Left colon (tissue), 2 donors: ENCODE measurements around the gene ZNF429. TPM values are rescaled to one million over a fixed set of nuclear protein-coding genes. Genes with fewer than 3 reads are reported as not detected.
A peak's percentile ranks its signal among the peaks of the same experiment; 100 is the strongest.
"Not testable (repeated sequence)": the region's sequence is repeated elsewhere in the genome, so short reads cannot be mapped to it uniquely, and the experiment has no call there.

Source experiments
- ATAC-seq: fragments of 200-7000 bp; cut with Tn5 transposase; one replicate; pipeline ENCODE4 v1.9.1; 2020; ENCODE audit warnings: mild to moderate bottlenecking, moderate library complexity
- DNase-seq, 2 donors: peaks; one replicate each; pipeline ENCODE4 v3.0.0-alpha.2; 2020
- intact Hi-C, 2 donors: fragments of 100-400 bp; cut with DNase I in 1 of 2; cut with micrococcal nuclease in 1 of 2; formaldehyde crosslinking; loops; one replicate each; pipeline versions ENCODE4 v1.11.2 to v1.14.0; 2022; cut with DNase I, micrococcal nuclease
- long read RNA-seq: library from polyadenylated mRNA; unstranded; transcript quantifications from one replicate; pipeline ENCODE4 v2.0.0, GENCODE V29; 2021
- total RNA-seq, 2 donors: library from RNA; stranded (reverse); fragmentation: NEBNext Ultra II Directional; extraction: Animal tissue kit (Norgen Biotek cat#: 25700); gene quantifications; one replicate each; pipeline ENCODE4 v1.2.1, GENCODE V29; 2021
- donor health status: DM: no; HTN: no; CAD: no.
- donor health status: DM: yes; HTN: yes; CAD: no.

Gene ZNF429
- total RNA-seq: 10 to 100 TPM in 1 of 2 donors, 1 to 10 TPM in 1; 9.0 to 11.4 TPM
- long read RNA-seq, partial matches to known transcripts: 0 of 13 reads
- long read RNA-seq, other reads (novel, unspliced or antisense): 12 of 13 reads

- DNase-seq: peak; percentile 93 to 94
- peak; percentile 98 for ATAC-seq
- intact Hi-C loops: no loop called here
These were observed at the start of gene ZNF429 for GRCh38 chr19:21505459-21506451. Gene ZNF429, plus strand, starts transcription at chr19:21505602. Its CDS starts 170 bp downstream, at chr19:21505772.

GRCh38 chr19:21460686-21461085 is 44.7 kb upstream of the ZNF429 start:
- ATAC-seq (no peak), DNase-seq (no peak)
- intact Hi-C loops: no loop called here

GRCh38 chr19:21462540-21462939 is 42.9 kb upstream of the ZNF429 start:
- ATAC-seq: no peak
- DNase-seq: no peak
- intact Hi-C loops: no loop called here

DNA sequence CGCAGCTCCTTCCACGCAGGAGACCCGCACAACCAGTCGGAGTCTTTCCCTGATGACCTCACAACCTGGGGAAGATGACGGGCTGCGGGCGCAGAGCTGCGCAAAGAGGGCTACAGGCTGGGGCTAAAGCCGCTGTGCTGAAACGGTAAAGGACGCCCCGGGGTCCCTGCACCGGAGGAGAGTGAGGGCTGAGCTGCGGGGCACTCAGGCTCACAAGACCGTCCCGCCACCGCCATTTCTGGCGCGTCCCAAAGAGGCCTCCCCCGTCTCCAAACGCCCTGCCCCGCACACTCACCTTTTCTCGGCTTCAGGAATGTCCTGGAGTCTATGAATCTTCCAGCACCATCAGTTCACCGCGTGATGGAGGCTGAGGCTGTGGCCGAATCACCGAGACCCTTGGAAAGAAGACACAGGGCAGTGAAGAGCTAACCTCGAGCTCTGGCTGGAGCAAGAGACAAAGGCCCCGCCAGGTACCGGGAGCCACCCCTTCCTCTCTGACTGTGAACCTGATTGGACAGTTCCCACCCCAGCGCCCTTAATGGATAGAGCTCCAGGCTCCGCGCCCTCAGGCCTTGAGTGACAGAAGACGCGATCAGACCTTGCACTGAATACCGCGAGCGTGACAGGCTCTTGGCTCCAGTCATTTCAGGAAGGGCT is 41.8 kb upstream of the ZNF429 start:
- ATAC-seq (peak; percentile 95), DNase-seq (peak in 1 of 2 donors; percentile 31)
- intact Hi-C loops: no loop called here

DNA sequence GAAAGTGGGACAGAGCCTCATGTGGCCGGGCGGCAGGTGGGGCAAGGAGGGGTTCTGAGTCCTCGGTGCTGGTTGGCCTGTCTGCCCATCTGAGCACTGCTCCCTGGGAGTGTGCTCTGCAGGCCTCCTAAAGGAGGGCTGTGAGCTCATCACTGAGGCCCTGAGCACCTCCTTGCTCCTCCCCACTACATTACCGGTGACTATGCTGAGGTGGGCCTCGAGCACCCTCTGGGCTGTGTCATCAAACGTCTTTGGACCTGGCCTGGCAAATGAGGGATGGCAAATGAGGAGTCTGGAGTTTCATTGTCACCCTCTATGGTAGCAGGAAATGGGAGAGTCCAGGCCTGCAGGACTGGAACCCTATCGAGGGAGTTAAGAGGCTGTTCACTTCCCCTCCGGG is 38.8 kb upstream of the ZNF429 start:
- intact Hi-C loops: no loop called here

DNA sequence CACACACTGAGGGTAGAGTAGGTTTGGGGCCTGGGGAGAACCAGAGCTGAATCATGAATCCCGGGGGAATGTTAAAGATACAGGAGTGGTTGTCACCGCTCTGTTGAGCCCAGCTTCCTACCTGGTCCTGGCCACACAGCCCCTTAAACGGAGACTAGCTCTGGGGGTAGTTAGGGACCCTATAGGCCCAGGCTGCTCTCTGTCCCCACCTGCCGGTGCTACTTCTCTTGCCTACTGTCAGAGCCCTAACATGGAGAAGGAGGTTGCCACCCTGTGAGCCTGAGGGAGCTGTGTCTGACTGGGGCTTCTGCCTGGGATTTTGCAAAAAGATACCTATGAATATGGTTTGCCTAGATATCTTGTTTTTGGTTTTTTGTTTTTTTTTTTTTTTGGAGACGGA is 36.6 kb upstream of the ZNF429 start:
- intact Hi-C loops: no loop called here
- no peak for DNase-seq
- no peak for ATAC-seq

More for the DNA sequence above, 38.8 kb upstream of the ZNF429 start:
- DNase-seq (no peak), ATAC-seq (no peak)

- ATAC-seq (no peak), DNase-seq (no peak)
- intact Hi-C loops: no loop called here
These were observed 32.9 kb upstream of the ZNF429 start for GRCh38 chr19:21472507-21472906.

- ATAC-seq (peak; percentile 97), DNase-seq (peak in 1 of 2 donors; percentile 67)
- intact Hi-C loops: no loop called here
These were observed 30.7 kb upstream of the ZNF429 start for GRCh38 chr19:21474671-21475181.

GRCh38 chr19:21482361-21482760 is 23.0 kb upstream of the ZNF429 start:
- DNase-seq, intact Hi-C loops, ATAC-seq: not testable (repeated sequence)

DNA sequence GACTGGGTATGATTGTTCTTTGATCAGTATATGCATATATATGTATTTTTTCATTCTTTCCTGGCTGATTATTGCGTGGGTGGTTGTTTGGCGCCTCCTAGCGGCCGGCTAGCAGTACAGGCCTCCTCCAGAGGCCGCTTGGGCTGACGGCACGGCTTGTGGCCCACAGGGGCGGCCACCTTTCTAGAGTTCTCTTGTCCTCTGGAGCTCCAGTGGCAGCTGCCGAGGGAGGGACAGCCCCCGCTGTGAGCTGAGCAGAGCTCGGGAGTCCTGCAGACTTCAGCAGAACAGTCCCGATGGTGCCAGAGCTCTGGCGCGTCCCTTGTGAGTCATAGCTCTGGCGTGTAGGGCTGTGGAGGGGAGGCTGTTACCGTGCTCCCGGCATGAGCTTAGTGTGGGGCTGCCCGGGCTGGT is 22.5 kb upstream of the ZNF429 start:
- intact Hi-C loops: no loop called here
- DNase-seq: peak in 1 of 2 donors; percentile 21
- ATAC-seq: peak; percentile 59

- intact Hi-C loops: no loop called here
- peak in 1 of 2 donors; percentile 31 for DNase-seq
- ATAC-seq: peak; percentile 39
These were observed 21.7 kb upstream of the ZNF429 start for GRCh38 chr19:21483589-21484170.

DNA sequence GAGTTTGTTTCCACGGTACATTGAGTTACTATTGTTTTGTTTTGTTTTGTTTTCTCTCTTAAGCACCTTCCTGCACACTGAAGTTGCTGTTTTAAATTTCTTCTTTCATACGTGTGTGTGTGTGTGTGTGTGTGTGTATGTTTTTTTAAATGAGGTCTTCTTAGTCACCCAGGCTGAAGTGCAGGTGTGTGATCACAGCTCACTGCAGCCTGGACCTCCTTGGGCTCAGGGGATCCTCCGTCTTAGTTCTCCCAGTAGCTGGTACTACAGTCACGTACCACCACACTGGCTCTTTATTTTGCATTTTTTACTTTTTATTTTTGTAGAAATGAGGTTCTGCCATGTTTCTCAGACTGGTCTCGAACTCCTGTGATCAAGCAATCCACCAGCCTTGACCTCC is 20.8 kb upstream of the ZNF429 start:
- DNase-seq (no peak), ATAC-seq (no peak)
- intact Hi-C loops: no loop called here

- no peak for ATAC-seq
- no peak for DNase-seq
- intact Hi-C loops: no loop called here
These were observed 19.5 kb upstream of the ZNF429 start for GRCh38 chr19:21485926-21486325.

DNA sequence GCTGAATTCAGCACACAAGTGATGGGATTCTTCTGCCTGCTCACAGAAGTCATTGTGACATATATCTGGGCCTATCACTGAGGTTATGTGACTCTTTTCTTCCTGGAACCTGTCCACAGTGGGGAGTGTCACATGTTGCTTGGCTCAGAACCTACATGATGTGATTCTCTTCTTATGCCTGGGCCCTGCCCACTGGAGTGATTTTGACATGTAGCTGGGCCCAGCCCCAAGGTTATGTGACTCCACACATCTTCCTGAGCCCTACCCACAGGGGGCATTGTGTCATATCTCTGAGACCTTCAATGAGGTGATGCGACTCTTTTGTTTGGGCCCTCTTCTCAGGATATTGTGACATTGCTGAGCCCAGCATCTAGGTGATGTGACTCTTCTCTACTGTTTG is 17.4 kb upstream of the ZNF429 start:
- DNase-seq (no peak), ATAC-seq (no peak)
- intact Hi-C loops: no loop called here

- intact Hi-C loops: no loop called here
- ATAC-seq (no peak), DNase-seq (no peak)
These were observed 14.3 kb upstream of the ZNF429 start for GRCh38 chr19:21491146-21491545.

- no peak for ATAC-seq
- DNase-seq: no peak
- intact Hi-C loops: no loop called here
These were observed 12.2 kb upstream of the ZNF429 start for GRCh38 chr19:21492947-21493906.

GRCh38 chr19:21496876-21497275 is 8.5 kb upstream of the ZNF429 start:
- ATAC-seq (no peak), DNase-seq (no peak)
- intact Hi-C loops: no loop called here

GRCh38 chr19:21498651-21499050 is 6.8 kb upstream of the ZNF429 start:
- DNase-seq (no peak), ATAC-seq (no peak)
- intact Hi-C loops: no loop called here
